ENCODE measurements around the gene HEATR5A.
"Not testable (repeated sequence)": the region's sequence is repeated elsewhere in the genome, so short reads cannot be mapped to it uniquely, and the experiment has no call there.

DNA sequence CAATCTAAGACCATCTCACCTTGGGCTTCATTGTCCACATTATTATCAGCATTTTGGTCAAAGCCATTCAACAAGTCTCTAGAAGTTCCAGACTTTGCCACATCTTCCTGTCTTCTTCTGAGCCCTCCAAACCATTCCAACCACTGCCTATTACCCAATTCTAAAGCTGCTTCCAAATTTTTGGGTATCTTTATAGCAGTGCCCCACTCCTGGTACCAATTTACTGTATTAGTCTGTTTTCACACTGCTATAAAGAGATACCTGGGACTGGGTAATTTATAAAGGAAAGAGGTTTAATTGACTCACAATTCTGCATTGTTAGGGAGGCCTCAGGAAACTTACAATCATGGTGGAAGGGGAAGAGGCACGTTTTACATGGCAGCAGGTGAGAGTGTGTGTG lies 89.0 kb downstream of the HEATR5A start:
- TF ChIP-seq, protein P1, sequence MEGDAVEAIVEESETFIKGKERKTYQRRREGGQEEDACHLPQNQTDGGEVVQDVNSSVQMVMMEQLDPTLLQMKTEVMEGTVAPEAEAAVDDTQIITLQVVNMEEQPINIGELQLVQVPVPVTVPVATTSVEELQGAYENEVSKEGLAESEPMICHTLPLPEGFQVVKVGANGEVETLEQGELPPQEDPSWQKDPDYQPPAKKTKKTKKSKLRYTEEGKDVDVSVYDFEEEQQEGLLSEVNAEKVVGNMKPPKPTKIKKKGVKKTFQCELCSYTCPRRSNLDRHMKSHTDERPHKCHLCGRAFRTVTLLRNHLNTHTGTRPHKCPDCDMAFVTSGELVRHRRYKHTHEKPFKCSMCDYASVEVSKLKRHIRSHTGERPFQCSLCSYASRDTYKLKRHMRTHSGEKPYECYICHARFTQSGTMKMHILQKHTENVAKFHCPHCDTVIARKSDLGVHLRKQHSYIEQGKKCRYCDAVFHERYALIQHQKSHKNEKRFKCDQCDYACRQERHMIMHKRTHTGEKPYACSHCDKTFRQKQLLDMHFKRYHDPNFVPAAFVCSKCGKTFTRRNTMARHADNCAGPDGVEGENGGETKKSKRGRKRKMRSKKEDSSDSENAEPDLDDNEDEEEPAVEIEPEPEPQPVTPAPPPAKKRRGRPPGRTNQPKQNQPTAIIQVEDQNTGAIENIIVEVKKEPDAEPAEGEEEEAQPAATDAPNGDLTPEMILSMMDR (conservative IDR thresholded peaks at IDR 0.05 in 1 of 2, IDR thresholded peaks at IDR 0.05 in 1 of 2; ENCODE audit: low read depth in 1 of 2, low read length in 2 of 2) = not testable (repeated sequence)
- TF ChIP-seq EZH2 (IDR thresholded peaks at IDR 0.05; ENCODE audit: low read length, missing control alignments) = not testable (repeated sequence)

Measured in fibroblast of lung (primary cell).